Calu3 (cell line): ENCODE results near the gene WDR37. TPM values are rescaled to one million over a fixed set of nuclear protein-coding genes. Genes with fewer than 3 reads are reported as not detected.

Experiments used
- BruUV-seq: library from RNA; stranded (reverse); fragments of 400-500 nt; replicated peaks from 2 replicates; lab custom pipeline; 2021; lab: Mats Ljungman, UMichigan
- CTCF ChIA-PET: fragments of 300-600 bp; sonication (Branson Sonifier 250); formaldehyde crosslinking; loops from one replicate; lab custom pipeline; 2022; ENCODE audit warnings: antibody characterized with exemption; lab: Charles Lee
- DNase-seq: peaks from one replicate; pipeline ENCODE4 v3.0.0; 2022
- H3K27ac Mint-ChIP-seq: one replicate; pipeline ENCODE4 v1.8.0; 2022; ENCODE audit warnings: mixed read lengths; ENCODE audit not compliant: unreplicated experiment
- H3K27me3 Mint-ChIP-seq: one replicate; pipeline ENCODE4 v1.8.0; 2022; ENCODE audit warnings: mixed read lengths; ENCODE audit not compliant: unreplicated experiment
- H3K36me3 Mint-ChIP-seq: one replicate; pipeline ENCODE4 v1.8.0; 2022; ENCODE audit warnings: mild to moderate bottlenecking, moderate library complexity, mixed read lengths; ENCODE audit not compliant: insufficient read depth, unreplicated experiment
- H3K4me1 Mint-ChIP-seq: one replicate; pipeline ENCODE4 v1.8.0; 2022; ENCODE audit warnings: mild to moderate bottlenecking, low read depth, mixed read lengths; ENCODE audit not compliant: unreplicated experiment
- H3K4me3 Mint-ChIP-seq: one replicate; pipeline ENCODE4 v1.8.0; 2022; ENCODE audit warnings: mild to moderate bottlenecking, low read depth, moderate library complexity, mixed read lengths; ENCODE audit not compliant: unreplicated experiment
- H3K9me3 Mint-ChIP-seq: one replicate; pipeline ENCODE4 v1.8.0; 2022; ENCODE audit warnings: low read depth, mixed read lengths; ENCODE audit not compliant: unreplicated experiment
- intact Hi-C: fragments of 100-400 bp; cut with micrococcal nuclease; formaldehyde crosslinking; loops from one replicate; pipeline ENCODE4 v1.10.0; 2022; ENCODE audit not compliant: unreplicated experiment
- total RNA-seq: library from RNA; stranded (reverse); gene quantifications from 2 replicates; pipeline ENCODE4 v1.2.3, GENCODE V29; 2022
- TF ChIP-seq, protein P1 (sequence below): fragments of 200-600 bp; IDR thresholded peaks from one replicate; pipeline ENCODE4 v1.8.0; 2022; ENCODE audit warnings: antibody characterized with exemption; ENCODE audit not compliant: unreplicated experiment

Gene WDR37
- total RNA-seq, 1 experiment from 2014 or later, result 17.8 TPM

DNA sequence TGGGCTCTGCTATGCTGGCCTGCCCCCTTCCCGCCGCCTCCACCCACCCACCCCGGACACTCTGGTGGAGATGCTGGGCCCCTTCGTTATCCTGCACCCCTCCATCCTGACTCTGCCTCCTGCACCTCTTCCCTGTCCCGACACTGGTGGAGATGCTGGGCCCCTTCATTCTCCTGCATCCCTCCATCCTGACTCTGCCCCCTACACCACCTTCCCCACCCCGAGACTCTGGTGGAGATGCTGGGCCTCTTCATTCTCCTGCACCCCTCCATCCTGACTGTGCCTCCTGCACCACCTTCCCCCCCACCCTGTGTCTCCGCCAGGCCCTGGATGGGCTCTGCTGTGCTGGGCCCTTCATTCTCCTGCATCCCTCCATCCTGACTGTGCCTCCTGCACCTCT lies 45.5 kb upstream of the WDR37 start:
- TF ChIP-seq, protein P1, sequence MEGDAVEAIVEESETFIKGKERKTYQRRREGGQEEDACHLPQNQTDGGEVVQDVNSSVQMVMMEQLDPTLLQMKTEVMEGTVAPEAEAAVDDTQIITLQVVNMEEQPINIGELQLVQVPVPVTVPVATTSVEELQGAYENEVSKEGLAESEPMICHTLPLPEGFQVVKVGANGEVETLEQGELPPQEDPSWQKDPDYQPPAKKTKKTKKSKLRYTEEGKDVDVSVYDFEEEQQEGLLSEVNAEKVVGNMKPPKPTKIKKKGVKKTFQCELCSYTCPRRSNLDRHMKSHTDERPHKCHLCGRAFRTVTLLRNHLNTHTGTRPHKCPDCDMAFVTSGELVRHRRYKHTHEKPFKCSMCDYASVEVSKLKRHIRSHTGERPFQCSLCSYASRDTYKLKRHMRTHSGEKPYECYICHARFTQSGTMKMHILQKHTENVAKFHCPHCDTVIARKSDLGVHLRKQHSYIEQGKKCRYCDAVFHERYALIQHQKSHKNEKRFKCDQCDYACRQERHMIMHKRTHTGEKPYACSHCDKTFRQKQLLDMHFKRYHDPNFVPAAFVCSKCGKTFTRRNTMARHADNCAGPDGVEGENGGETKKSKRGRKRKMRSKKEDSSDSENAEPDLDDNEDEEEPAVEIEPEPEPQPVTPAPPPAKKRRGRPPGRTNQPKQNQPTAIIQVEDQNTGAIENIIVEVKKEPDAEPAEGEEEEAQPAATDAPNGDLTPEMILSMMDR, result no peak
- H3K4me1 Mint-ChIP-seq, result no peaks in the 10 kb centered on the region
- BruUV-seq, result no TSS peak
- DNase-seq, result no peak
- H3K36me3 Mint-ChIP-seq, result peaks cover 88% of the 10 kb centered on the region
- CTCF ChIA-PET, result no interaction called here
- H3K27me3 Mint-ChIP-seq, result no peaks in the 10 kb centered on the region
- H3K27ac Mint-ChIP-seq, result peak overlapping the region; percentile 27
- intact Hi-C loops, result no loop called here
- no peaks in the 10 kb centered on the region for H3K9me3 Mint-ChIP-seq
- H3K4me3 Mint-ChIP-seq, result no peak overlapping the region

DNA sequence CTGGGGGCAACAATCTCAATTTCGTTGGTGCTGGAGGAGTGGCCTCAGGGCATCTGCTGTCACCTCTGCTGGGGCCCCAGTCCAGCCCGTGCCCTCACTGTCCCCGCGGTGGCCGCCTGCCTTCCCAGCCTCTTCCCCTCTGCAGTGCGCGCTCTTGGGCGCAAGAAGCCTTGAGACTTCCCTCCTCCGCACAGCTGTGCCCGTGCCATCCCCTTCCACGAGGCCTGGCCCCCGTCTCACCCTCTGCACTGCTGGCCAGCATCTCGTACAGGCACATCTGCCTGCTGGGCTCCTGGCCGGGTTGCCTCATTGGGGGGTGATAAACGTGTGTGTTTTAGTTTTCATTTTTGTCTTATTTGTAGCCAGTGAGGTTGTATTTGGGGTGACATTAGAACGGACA lies 44.5 kb upstream of the WDR37 start:
- H3K27me3 Mint-ChIP-seq, result no peaks in the 10 kb centered on the region
- intact Hi-C loops, result no loop called here
- TF ChIP-seq, protein P1, result no peak
- H3K9me3 Mint-ChIP-seq, result no peaks in the 10 kb centered on the region
- H3K4me1 Mint-ChIP-seq, result no peaks in the 10 kb centered on the region
- CTCF ChIA-PET, result no interaction called here
- no peak overlapping the region for H3K4me3 Mint-ChIP-seq
- peak overlapping the region; percentile 43 for H3K27ac Mint-ChIP-seq
- peaks cover 83% of the 10 kb centered on the region for H3K36me3 Mint-ChIP-seq
- no TSS peak for BruUV-seq
- DNase-seq, result no peak

DNA sequence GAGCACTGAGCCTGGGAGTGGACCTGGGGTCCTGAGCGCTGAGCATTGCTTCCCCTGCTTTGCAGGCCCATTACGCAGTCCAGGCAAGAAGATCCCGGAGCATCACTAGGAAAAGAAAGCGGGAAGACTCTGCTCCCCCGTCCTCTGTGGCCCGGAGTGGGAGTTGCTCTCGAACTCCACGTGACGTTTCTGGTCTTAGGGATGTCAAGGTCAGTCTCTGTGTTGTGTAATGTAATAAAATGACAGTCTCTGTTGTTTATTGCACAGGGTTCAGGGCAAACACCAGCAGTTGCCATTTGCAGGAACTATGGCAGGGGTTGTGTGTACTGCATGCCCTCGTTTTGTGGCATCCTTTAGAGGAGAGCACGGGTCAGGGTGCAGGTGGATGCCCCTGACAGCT lies 40.5 kb upstream of the WDR37 start:
- CTCF ChIA-PET, result interaction anchor here (0.7 kb wide), 1 partner anchor 72 kb away, joined by 9 read pairs; no protein-coding TSS in a partner anchor
- intact Hi-C loops, result no loop called here
- H3K27ac Mint-ChIP-seq, result no peak overlapping the region
- no peak overlapping the region for H3K4me3 Mint-ChIP-seq
- TF ChIP-seq, protein P1, result no peak
- no peak for DNase-seq
- no peaks in the 10 kb centered on the region for H3K9me3 Mint-ChIP-seq
- no TSS peak for BruUV-seq
- no peaks in the 10 kb centered on the region for H3K4me1 Mint-ChIP-seq
- H3K36me3 Mint-ChIP-seq, result peaks cover 89% of the 10 kb centered on the region
- H3K27me3 Mint-ChIP-seq, result no peaks in the 10 kb centered on the region

DNA sequence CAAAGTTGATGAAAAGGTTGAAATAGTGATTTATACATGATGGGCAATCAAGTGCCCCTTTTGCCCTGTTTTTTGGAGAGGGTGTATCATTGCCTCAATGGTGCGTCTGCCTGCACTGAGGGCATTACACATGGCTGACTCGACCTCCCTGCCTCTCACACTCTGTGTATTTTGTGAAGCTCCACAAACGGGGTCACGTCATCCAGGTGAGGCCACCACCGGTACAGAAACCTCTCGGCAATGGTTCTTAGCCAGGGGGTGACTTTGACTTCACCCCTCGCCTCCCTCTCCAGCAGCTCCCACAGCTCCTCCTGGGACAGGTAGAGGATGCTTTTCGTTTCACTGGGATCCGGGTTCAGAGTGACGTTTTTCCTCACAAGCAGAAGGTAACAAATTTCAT lies 36.8 kb upstream of the WDR37 start:
- DNase-seq, result no peak
- no TSS peak for BruUV-seq
- Mint-ChIP-seq H3K36me3 (peaks cover 83% of the 10 kb centered on the region), H3K4me1 (no peaks in the 10 kb centered on the region), H3K27me3 (no peaks in the 10 kb centered on the region), H3K4me3 (no peak overlapping the region), H3K9me3 (no peaks in the 10 kb centered on the region), H3K27ac (no peak overlapping the region)
- intact Hi-C loops, result no loop called here
- TF ChIP-seq, protein P1, result no peak
- CTCF ChIA-PET, result no interaction called here
